Transverse colon (tissue), 4 donors: ENCODE results near the gene HOXD3. TPM values are rescaled to one million over a fixed set of nuclear protein-coding genes. Genes with fewer than 3 reads are reported as not detected.

Source experiments
- DNase-seq: peaks from one replicate; pipeline ENCODE4 v3.0.0-alpha.2; 2019
- H3K27ac ChIP-seq, 4 donors: fragments of 200-600 bp; sonication (generic); 2 replicates each; pipeline ENCODE4 v1.5.1; 2016 to 2018; ENCODE audit warnings: inconsistent platforms in 4 of 4
- H3K27me3 ChIP-seq: fragments of 200-600 bp; sonication (generic); 2 replicates; pipeline ENCODE4 v1.5.1; 2017; ENCODE audit warnings: inconsistent platforms
- H3K36me3 ChIP-seq, 4 donors: fragments of 200-600 bp; sonication (generic); 2 replicates each; pipeline ENCODE4 v1.5.1; 2017 to 2019; ENCODE audit warnings: inconsistent platforms in 4 of 4
- H3K4me1 ChIP-seq, 4 donors: fragments of 200-600 bp; sonication (generic); 2 replicates each; pipeline ENCODE4 v1.5.1; 2017 to 2020; ENCODE audit warnings: inconsistent platforms in 4 of 4
- H3K4me3 ChIP-seq, 4 donors: fragments of 200-600 bp; sonication (generic); 1 replicate in 1 of 4; 2 replicates in 3 of 4; pipeline versions ENCODE4 v1.5.1 to v1.6.1; 2017 to 2019; ENCODE audit warnings: inconsistent platforms in 4 of 4
- H3K9me3 ChIP-seq, 2 donors: fragments of 200-600 bp; sonication (generic); 2 replicates each; pipeline ENCODE4 v1.5.1; 2017 to 2019; ENCODE audit warnings: inconsistent platforms in 2 of 2
- CTCF ChIP-seq, 5 experiments: fragments of 200-600 bp in 3 of 5; fragments of 450-650 bp in 2 of 5; sonication (generic) in 3 of 5; IDR thresholded peaks; 1 replicate in 2 of 5; 2 replicates in 3 of 5; pipeline ENCODE4 v1.5.1; 2016 to 2017; ENCODE audit warnings: antibody characterized with exemption in 5 of 5, inconsistent platforms in 3 of 5, mild to moderate bottlenecking in 2 of 5, moderate library complexity in 1 of 5
- EP300 ChIP-seq: sonication (generic); formaldehyde crosslinking; IDR thresholded peaks from one replicate; pipeline ENCODE4 v1.6.1; 2017; ENCODE audit warnings: antibody characterized with exemption, low read depth
- POLR2A ChIP-seq: fragments of 450-650 bp; IDR thresholded peaks from one replicate; pipeline ENCODE4 v1.6.1; 2016; ENCODE audit warnings: antibody characterized with exemption, mild to moderate bottlenecking, moderate library complexity
- POLR2AphosphoS5 ChIP-seq, 3 donors: sonication (generic); formaldehyde crosslinking; IDR thresholded peaks; one replicate each; pipeline ENCODE4 v1.6.1; 2016; ENCODE audit warnings: antibody characterized with exemption in 3 of 3
- WGBS, 2 donors: methylation state at CpG; one replicate each; pipeline ENCODE4 v1.1.5; 2018; ENCODE audit warnings: low coverage in 1 of 2; 5-methylcytosine and 5-hydroxymethylcytosine counted together
- in situ Hi-C, 4 donors: fragments of 200-750 bp; cut with MboI; loops; one replicate each; pipeline versions ENCODE4 v1.15.0 to v1.15.1; 2017; ENCODE audit warnings: low sequenced_read_pairs in 3 of 4, low pct_ligation_motif_present in 1 of 4, low pct_unique_long_range_greater_than_20kb in 1 of 4
- intact Hi-C: fragments of 100-400 bp; cut with DNase I; formaldehyde crosslinking; loops from one replicate; pipeline ENCODE4 v1.15.1; 2023; ENCODE audit warnings: low total_unique reads
- total RNA-seq, 4 donors: library from RNA; depleted of rRNA; stranded (reverse); fragments of >200 nt; gene quantifications; one replicate each; pipeline ENCODE4 v1.1.0, GENCODE V29; 2016

Gene HOXD3
- total RNA-seq, 4 donors from 2014 or later: 2.0 to 15.7 (median 7.6) TPM; not detected in 1

GRCh38 chr2:176172895-176173566 is 15.9 kb downstream of the HOXD3 start:
- in situ Hi-C loops (no loop called here), intact Hi-C loops (no loop called here)
- no peak for DNase-seq
- Histone ChIP-seq H3K4me3 (no peak overlapping the region), H3K27me3 (peaks cover 72% of the 10 kb centered on the region), H3K4me1 (peaks cover 0 to 31% (median 21%) of the 10 kb centered on the region in 4 donors), H3K27ac (no peak overlapping the region), H3K36me3 (no peaks in the 10 kb centered on the region), H3K9me3 (no peaks in the 10 kb centered on the region)
- TF ChIP-seq POLR2AphosphoS5 (IDR thresholded peaks at IDR 0.05) (no peak), POLR2A (no peak), EP300 (no peak), CTCF (IDR thresholded peaks at IDR 0.05) (no peak)
- 54 to 61% methylated on average over 8 to 14 of the region's 14 CpGs for WGBS, 2 donors

GRCh38 chr2:176173567-176174381 is 16.7 kb downstream of the HOXD3 start:
- in situ Hi-C loops: no loop called here
- DNase-seq: no peak
- 29 to 41% methylated on average over 7 of the region's 7 CpGs for WGBS, 2 donors
- peaks cover 76% of the 10 kb centered on the region for H3K27me3 ChIP-seq
- no peaks in the 10 kb centered on the region for H3K9me3 ChIP-seq
- TF ChIP-seq EP300 (no peak), POLR2AphosphoS5 (IDR thresholded peaks at IDR 0.05) (no peak), POLR2A (no peak), CTCF (IDR thresholded peaks at IDR 0.05) (no peak)
- H3K36me3 ChIP-seq: no peaks in the 10 kb centered on the region
- intact Hi-C loops: no loop called here
- H3K4me1 ChIP-seq: peaks cover 0 to 33% (median 28%) of the 10 kb centered on the region in 4 donors
- H3K27ac ChIP-seq: peak overlapping the region in 2 of 4 donors; percentile 22 to 55
- no peak overlapping the region for H3K4me3 ChIP-seq

- DNase-seq: no peak
- Histone ChIP-seq H3K9me3 (no peaks in the 10 kb centered on the region), H3K4me3 (peak overlapping the region in 2 of 4 donors; percentile 11 to 23), H3K36me3 (no peaks in the 10 kb centered on the region), H3K27me3 (peaks cover 78% of the 10 kb centered on the region), H3K27ac (peak overlapping the region; percentile 0 to 55 (median 34)), H3K4me1 (peaks cover 0 to 39% (median 31%) of the 10 kb centered on the region in 4 donors)
- intact Hi-C loops (no loop called here), in situ Hi-C loops (no loop called here)
- TF ChIP-seq POLR2AphosphoS5 (IDR thresholded peaks at IDR 0.05) (no peak), POLR2A (no peak), EP300 (no peak), CTCF (IDR thresholded peaks at IDR 0.05) (no peak)
- 16 to 22% methylated on average over 3 to 14 of the region's 14 CpGs for WGBS, 2 donors
Observed at GRCh38 chr2:176174382-176174823, 17.3 kb downstream of the HOXD3 start.
